HL-60/S4 (cell line): ENCODE measurements around the gene FGD5.

Experiments
- in situ Hi-C: fragments of 300-500 bp; cut with MboI; formaldehyde crosslinking; loops from 2 replicates; pipeline ENCODE4 v1.14.3; 2022; ENCODE audit warnings: low sequenced_read_pairs

Gene FGD5

DNA sequence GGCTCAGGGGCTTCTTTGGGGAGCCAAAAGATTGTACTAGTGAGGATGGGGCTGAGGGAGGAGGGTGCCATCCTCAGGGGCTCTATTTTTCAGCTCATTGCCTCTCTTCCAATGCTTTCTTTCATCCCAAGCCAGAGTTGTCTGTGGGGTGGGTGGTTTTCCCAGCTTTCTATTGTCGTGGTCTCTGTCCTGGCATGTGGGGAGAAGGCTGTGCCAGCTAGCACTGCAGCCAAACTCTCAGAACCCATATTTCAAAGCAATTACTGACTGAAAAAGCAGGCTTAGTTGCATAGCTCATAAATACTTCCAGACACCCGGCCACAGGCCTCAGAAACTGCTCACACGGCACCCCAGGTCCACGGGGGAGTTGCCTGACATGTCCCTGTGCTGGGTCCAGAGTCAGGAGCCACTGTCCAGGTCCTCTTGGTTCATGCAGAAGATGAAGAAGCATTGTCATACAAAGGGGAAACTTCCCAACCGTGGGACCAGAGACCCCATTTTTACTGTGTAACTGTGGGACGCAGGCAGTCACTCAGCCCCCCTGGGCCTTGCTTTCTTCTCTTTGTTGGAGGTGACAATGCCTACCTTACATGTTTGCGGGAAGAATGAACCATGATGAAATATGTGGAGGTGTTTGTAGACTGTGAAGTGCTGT, 27.6 kb downstream of the FGD5 start:
- in situ Hi-C loops: no loop called here

DNA sequence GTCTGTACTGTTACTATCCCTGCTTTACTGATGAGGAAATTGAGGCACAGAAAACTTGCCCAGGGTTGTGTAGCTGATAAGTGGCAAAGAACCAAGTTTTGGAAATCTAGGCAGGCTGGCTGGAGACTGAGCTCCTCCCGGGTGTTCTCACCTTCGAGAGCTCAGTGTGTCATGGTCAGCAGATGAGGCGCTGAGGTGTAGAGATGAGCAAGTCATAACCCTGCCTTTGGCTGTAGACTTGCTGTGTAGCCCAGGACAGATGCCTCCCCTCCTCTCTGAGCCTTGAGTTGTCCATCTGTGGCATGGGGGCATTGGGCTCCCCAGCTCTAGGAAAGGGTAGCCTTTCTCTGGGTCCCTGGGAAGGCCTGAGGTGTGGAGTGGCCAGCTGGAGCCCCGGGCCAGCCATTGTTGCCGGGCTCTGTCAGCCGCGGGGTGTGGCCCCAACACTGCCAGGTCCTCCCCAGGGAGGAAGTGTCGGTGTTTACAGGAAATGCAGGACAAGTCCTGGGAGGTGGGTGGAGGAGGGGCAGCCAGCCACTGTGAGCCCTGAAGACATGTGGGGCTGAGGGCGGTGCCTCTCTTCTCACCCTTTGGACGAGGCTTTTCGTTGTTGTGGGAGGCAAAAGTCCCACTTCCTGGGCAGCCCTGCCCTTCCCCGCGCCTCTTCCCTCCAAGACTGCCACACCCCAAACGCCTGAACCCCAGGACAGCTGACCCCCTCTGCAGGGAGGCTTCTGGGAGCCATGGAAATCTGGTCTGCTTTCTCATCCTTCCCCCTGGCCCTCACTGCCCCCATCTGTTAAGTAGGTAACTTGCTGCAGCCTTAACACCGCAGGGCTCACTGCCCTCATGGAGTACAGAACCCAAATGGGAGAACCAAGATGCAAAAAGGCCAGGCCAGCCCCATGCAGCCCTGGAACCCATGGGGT, 29.1 kb downstream of the FGD5 start:
- in situ Hi-C loops: no loop called here

GRCh38 chr3:14848906-14849305, 30.1 kb downstream of the FGD5 start:
- in situ Hi-C loops: no loop called here

DNA sequence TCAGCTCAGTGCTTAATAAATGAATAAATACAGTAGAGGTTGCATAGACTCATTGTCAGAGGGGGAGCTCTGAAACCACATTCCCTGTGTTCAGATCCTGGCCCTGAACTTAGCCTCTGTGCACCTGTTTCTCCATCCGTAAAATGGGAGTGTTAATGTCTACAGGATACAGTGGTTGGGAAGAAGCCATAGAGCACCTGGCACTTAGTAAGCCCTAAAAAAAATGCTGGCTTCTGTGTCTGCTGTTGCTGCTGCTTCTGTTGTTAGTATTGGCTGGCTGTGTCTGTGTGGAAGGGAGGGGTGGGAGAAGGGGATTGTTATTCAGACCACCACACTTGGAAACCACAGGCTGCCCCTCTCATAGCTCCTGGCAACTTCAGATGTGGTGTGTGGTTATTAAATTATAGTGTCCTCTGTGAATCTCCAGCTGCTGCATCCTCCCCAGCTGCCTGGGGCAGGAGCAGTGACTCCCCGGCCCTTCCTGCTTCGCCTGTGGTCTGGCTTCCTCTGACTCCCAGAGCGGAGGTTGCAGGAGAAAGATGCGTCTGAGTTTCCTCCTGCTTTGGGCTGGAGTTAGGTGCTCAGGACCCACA, 31.0 kb downstream of the FGD5 start:
- in situ Hi-C loops: no loop called here

DNA sequence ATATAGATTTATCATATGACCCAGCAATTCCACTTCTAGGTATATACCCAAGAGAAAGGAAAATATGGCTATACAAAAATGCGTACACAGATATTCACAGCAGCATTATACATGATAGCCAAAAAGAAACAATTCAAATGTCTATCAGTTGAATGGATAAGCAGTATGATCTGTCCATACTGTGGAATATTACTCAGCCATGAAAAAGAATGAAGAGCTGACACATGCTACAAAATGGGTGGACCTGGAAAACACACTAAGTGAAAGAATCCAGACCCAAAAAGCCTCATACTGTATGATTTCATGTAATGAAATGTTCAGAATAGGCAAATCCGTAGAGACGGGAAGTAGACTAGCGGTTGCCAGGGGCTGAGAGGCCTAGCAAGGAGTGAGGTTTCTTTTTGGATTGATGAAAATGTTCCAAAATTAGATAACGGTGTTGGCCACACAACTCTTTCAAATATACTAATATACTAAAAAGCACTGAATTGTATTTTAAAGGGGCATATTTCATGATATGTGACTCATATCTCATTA, 33.4 kb downstream of the FGD5 start:
- in situ Hi-C loops: no loop called here

DNA sequence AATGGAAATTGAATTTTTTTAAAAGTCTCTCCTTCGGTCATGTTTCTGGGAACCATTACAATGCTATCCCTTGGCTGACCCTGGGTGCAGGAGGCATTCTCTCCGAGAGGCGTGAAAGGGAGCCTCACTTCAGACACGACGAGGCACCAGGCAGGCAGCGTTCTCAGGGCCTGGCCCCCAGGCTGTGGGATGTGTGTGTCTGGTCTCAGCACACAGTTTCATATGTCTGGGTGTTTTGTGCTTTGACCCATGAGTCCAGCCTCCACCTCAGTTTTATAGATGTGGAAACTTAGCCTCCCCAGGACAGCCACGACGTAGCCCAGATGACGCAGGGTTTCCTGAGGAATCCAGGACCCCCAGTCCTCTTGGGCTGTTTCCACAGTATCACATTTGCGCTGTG, 34.0 kb downstream of the FGD5 start:
- in situ Hi-C loops: no loop called here

- in situ Hi-C loops: no loop called here
Observed at GRCh38 chr3:14853271-14853951, 34.6 kb downstream of the FGD5 start.

GRCh38 chr3:14857506-14857905, 38.7 kb downstream of the FGD5 start:
- in situ Hi-C loops: no loop called here

DNA sequence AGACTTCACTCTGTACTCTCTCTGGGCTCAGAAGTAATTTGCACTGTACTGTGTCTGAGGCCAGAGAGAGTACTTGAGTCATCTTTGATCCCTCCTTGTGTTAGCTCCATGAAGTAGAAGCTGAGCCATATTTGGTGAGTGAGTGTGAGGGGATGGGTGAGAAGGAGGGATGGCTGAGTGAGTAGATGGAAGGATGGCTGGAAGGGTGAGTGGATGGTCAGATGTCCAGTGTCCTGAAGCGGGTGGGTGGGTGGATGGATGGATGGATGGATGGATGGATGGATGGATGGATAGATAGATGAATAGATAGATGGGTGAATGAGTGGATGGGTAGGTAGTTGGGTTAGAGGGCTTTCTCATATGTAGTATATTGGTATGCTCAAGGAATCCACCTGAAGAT, 39.3 kb downstream of the FGD5 start:
- in situ Hi-C loops: no loop called here

GRCh38 chr3:14859880-14860279, 41.1 kb downstream of the FGD5 start:
- in situ Hi-C loops: no loop called here

DNA sequence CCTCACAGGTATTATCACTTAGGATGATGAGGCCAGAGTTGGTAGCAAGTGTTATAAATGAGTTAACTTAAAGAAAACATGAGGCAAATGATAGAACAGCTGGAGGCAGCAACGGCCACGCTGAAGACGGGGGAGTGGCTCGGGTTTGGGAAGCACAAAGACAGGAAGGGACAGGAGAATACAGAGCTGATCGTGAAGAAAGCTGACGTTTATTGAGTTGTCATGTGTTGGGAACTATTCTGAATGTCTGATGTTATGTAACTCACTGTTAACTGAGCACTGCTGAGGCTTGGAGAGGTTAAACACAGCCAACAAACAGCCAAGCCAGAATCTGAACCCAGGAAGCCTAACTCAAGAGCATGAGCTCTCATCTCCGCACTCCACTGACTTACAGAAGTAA, 42.3 kb downstream of the FGD5 start:
- in situ Hi-C loops: no loop called here

- in situ Hi-C loops: no loop called here
Observed at GRCh38 chr3:14861446-14862302, 42.9 kb downstream of the FGD5 start.

DNA sequence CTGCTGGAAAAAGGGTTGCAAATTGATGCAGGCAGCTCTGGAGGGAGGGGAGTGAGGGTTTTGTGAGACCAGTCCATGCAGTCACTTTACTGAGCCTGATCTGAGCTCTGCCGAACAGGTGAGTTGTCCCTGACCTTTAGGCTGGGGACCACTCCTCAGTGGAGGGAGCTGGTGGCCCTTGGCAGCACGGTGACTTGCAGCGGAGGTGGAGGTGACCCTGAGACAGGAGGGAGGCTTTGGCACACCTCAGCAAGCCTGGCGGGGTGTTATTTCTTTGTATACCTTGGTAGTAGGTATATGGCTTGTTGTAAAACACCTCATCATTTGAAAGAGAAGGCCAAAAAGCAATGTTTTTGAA, 43.5 kb downstream of the FGD5 start:
- in situ Hi-C loops: no loop called here

DNA sequence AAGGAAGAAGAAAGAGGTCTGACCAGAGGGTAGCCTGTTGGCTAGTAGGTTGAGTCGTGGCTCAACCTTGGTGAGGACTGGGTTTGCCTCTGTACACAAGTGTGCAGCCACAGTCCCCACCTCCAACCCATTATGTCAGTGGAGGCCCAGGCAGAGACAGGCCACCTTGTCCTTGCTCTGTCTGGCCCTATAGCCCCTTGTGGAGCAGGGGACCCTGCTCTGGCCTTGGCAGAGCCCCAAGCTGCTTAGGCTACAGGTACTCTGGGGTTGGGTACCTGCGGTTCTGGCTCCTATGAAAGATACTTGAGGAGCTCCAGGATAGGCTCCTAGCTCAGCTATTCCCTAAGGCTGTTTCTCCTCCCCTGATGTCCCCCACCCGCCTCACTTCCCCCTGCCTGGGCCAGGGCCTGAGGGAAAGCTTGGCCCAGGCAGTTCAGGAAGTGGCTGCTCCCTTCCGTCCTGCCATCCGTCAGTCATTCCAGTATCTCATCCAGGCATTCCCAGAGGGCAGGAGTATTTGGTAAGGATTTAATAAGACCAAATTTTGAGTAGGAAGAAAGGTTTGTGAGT, 44.0 kb downstream of the FGD5 start:
- in situ Hi-C loops: no loop called here

- in situ Hi-C loops: no loop called here
Observed at GRCh38 chr3:14863333-14864100, 44.8 kb downstream of the FGD5 start.

DNA sequence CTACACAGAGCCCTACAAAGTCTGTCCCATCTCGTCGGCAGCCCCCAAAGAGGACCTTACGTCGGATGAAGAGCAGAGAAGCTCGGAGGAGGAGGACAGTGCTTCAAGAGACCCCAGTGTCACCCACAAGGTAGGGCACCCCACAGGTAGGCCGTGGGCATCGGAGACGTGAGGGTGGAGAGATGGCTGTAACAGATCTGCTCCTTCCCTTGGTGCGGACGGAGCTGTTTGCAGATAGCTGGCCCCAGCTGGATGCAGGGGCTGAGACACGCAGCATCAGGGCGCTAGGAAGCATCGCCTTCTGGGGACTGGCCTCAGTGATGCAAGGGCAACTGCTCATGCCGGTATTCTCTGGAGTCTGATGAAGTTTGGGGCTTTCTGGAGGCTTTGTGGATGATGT, 45.4 kb downstream of the FGD5 start:
- in situ Hi-C loops: no loop called here

GRCh38 chr3:14866627-14867026, 47.9 kb downstream of the FGD5 start:
- in situ Hi-C loops: no loop called here

DNA sequence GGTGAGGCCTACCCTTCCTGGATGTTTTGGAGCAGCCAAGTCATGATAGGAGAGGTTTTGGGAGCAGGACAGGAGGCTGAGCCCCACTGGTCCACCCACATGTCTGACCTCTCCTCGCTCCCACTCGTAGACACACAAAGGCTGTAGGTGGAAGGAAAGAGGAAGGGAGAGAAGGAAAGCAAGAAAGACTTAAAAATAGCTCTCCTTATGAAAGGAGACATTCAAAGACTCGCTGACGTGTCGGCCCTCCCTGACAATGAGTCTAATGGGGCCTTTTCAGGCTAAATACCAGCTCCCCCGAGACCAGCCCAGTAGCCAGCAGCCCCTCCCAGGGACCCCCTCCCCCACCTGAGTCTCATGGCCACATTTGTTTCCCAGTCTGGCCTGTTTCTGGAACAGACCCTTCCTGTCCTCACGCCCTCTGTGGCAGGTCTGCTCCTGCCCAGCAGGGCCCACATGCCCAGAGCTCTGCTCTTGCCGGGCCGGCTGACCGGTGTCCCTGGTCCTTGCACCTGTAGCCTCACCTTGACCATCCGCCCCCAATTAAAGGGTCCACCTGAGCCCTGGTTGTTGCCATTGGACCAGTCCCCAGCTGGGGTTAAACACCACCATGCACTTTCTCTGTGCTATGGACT, 49.3 kb downstream of the FGD5 start:
- in situ Hi-C loops: no loop called here
